Liver (tissue), 9 donors: ENCODE results near the gene TTC38. TPM values are rescaled to one million over a fixed set of nuclear protein-coding genes. Genes with fewer than 3 reads are reported as not detected.

Experiments
- DNase-seq: peaks from one replicate; pipeline ENCODE4 v3.0.0-alpha.2; 2017; ENCODE audit warnings: low spot score
- H3K27ac ChIP-seq, 2 donors: one replicate each; pipeline ENCODE4 v1.7.0; 2013; ENCODE audit warnings: inconsistent platforms in 2 of 2, low read length in 2 of 2, control low read depth in 1 of 2, low read depth in 1 of 2, mild to moderate bottlenecking in 1 of 2
- H3K27me3 ChIP-seq, 4 donors: one replicate each; pipeline versions ENCODE4 v1.6.1 to v1.7.0; 2013; ENCODE audit warnings: low read length in 3 of 4, inconsistent platforms in 1 of 4, mild to moderate bottlenecking in 1 of 4, moderate library complexity in 1 of 4; ENCODE audit not compliant: control insufficient read depth in 4 of 4, insufficient read depth in 4 of 4
- H3K36me3 ChIP-seq, 4 donors: one replicate each; pipeline versions ENCODE4 v1.6.1 to v1.7.0; 2013; ENCODE audit warnings: low read length in 3 of 4, mild to moderate bottlenecking in 3 of 4, low read depth in 1 of 4, moderate library complexity in 1 of 4; ENCODE audit not compliant: control insufficient read depth in 4 of 4, insufficient read depth in 3 of 4
- H3K4me1 ChIP-seq, 4 donors: one replicate each; pipeline versions ENCODE4 v1.6.1 to v1.7.0; 2013; ENCODE audit warnings: low read length in 3 of 4, mild to moderate bottlenecking in 3 of 4, moderate library complexity in 1 of 4; ENCODE audit not compliant: control insufficient read depth in 4 of 4, insufficient read depth in 4 of 4
- H3K4me3 ChIP-seq, 3 donors: one replicate each; pipeline versions ENCODE4 v1.6.1 to v1.7.0; 2013; ENCODE audit warnings: low read length in 3 of 3, control low read depth in 1 of 3, low read depth in 1 of 3, mild to moderate bottlenecking in 1 of 3
- H3K9ac ChIP-seq, 2 donors: one replicate each; pipeline ENCODE4 v1.7.0; 2013; ENCODE audit warnings: low read length in 2 of 2, mild to moderate bottlenecking in 2 of 2, moderate library complexity in 2 of 2, control low read depth in 1 of 2, low read depth in 1 of 2
- H3K9me3 ChIP-seq, 4 donors: one replicate each; pipeline versions ENCODE4 v1.6.1 to v1.7.0; 2013; ENCODE audit warnings: low read length in 3 of 4; ENCODE audit not compliant: control insufficient read depth in 4 of 4
- EGR1 ChIP-seq, 2 donors: IDR thresholded peaks; 2 replicates each; pipeline ENCODE4 v1.6.1; 2016 to 2018; ENCODE audit warnings: antibody characterized with exemption in 2 of 2, low read depth in 2 of 2
- FOXA1 ChIP-seq: IDR thresholded peaks from 2 replicates; pipeline ENCODE4 v1.6.1; 2016; ENCODE audit warnings: antibody characterized with exemption
- FOXA2 ChIP-seq: IDR thresholded peaks from 2 replicates; pipeline ENCODE4 v1.6.1; 2016; ENCODE audit warnings: antibody characterized with exemption
- GABPA ChIP-seq, 2 donors: IDR thresholded peaks in 1 of 2; conservative IDR thresholded peaks in 1 of 2; 2 replicates each; pipeline ENCODE4 v1.6.1; 2016; ENCODE audit warnings: antibody characterized with exemption in 2 of 2, mild to moderate bottlenecking in 1 of 2, moderate library complexity in 1 of 2
- HNF4A ChIP-seq, 2 donors: conservative IDR thresholded peaks; 2 replicates each; pipeline ENCODE4 v1.6.1; 2016; ENCODE audit warnings: antibody characterized with exemption in 2 of 2, mild to moderate bottlenecking in 2 of 2
- HNF4G ChIP-seq: IDR thresholded peaks from 2 replicates; pipeline ENCODE4 v1.6.1; 2016; ENCODE audit warnings: antibody characterized with exemption
- JUND ChIP-seq, 2 donors: IDR thresholded peaks; 2 replicates each; pipeline ENCODE4 v1.6.1; 2016; ENCODE audit warnings: antibody characterized with exemption in 2 of 2
- NR2F2 ChIP-seq: IDR thresholded peaks from 2 replicates; pipeline ENCODE4 v1.6.1; 2016; ENCODE audit warnings: antibody characterized with exemption
- RAD21 ChIP-seq, 2 donors: IDR thresholded peaks; 2 replicates each; pipeline ENCODE4 v1.6.1; 2016; ENCODE audit warnings: antibody characterized with exemption in 2 of 2, mild to moderate bottlenecking in 2 of 2
- RXRA ChIP-seq, 2 donors: IDR thresholded peaks; 2 replicates each; pipeline ENCODE4 v1.6.1; 2017 to 2018; ENCODE audit warnings: antibody characterized with exemption in 2 of 2, mild to moderate bottlenecking in 1 of 2
- SP1 ChIP-seq: IDR thresholded peaks from 2 replicates; pipeline ENCODE4 v1.6.1; 2018; ENCODE audit warnings: antibody characterized with exemption, mild to moderate bottlenecking
- TAF1 ChIP-seq: conservative IDR thresholded peaks from 2 replicates; pipeline ENCODE4 v1.6.1; 2016; ENCODE audit warnings: antibody characterized with exemption, mild to moderate bottlenecking
- YY1 ChIP-seq: IDR thresholded peaks from 2 replicates; pipeline ENCODE4 v1.6.1; 2016; ENCODE audit warnings: antibody characterized with exemption, mild to moderate bottlenecking
- WGBS: extraction: QIAGEN DNeasy Blood & Tissue Kit; methylation state at CpG from one replicate; pipeline ENCODE4 v1.1.7; 2013; 5-methylcytosine and 5-hydroxymethylcytosine counted together
- polyA plus RNA-seq, 2 donors: library from polyadenylated mRNA; stranded (reverse) in 1 of 2; unstranded in 1 of 2; fragments of 200-250 nt in 1 of 2; fragments of >200 nt in 1 of 2; fragmentation: Nextera tagmentation in 1 of 2; extraction: Ambion mirVana in 1 of 2; gene quantifications; one replicate each; pipeline versions ENCODE4 v1.2.1 to v1.2.3, GENCODE V29; 2013 to 2015
- total RNA-seq, 2 donors: library from RNA; depleted of rRNA; stranded (reverse); fragments of >200 nt; gene quantifications; one replicate each; pipeline ENCODE4 v1.2.3, GENCODE V29; 2014
- TF ChIP-seq, protein P1 (sequence below): IDR thresholded peaks from 2 replicates; pipeline ENCODE4 v1.6.1; 2016; ENCODE audit warnings: antibody characterized with exemption
- TF ChIP-seq, protein P2 (sequence below): IDR thresholded peaks from 2 replicates; pipeline ENCODE4 v1.6.1; 2016; ENCODE audit warnings: antibody characterized with exemption
- TF ChIP-seq, protein P3 (sequence below): fragments of 150-350 bp; IDR thresholded peaks from 2 replicates; pipeline ENCODE4 v1.5.1; 2017; ENCODE audit warnings: improper control_type of control experiment, low read depth, low read length; ENCODE audit not compliant: missing input control
- TF ChIP-seq, protein P4 (sequence below): IDR thresholded peaks from 2 replicates; pipeline ENCODE4 v1.6.1; 2016; ENCODE audit warnings: antibody characterized with exemption
- TF ChIP-seq, protein P5 (sequence below): IDR thresholded peaks from 2 replicates; pipeline ENCODE4 v1.6.1; 2016; ENCODE audit warnings: antibody characterized with exemption, mild to moderate bottlenecking
- donor health status: healthy.
- donor health status: healthy.
- donor health status: healthy.
- donor health status: healthy.
- donor health status: healthy.

Gene TTC38
- total and polyA plus RNA-seq, 4 donors, result 63.9 to 389 (median 128) TPM

DNA sequence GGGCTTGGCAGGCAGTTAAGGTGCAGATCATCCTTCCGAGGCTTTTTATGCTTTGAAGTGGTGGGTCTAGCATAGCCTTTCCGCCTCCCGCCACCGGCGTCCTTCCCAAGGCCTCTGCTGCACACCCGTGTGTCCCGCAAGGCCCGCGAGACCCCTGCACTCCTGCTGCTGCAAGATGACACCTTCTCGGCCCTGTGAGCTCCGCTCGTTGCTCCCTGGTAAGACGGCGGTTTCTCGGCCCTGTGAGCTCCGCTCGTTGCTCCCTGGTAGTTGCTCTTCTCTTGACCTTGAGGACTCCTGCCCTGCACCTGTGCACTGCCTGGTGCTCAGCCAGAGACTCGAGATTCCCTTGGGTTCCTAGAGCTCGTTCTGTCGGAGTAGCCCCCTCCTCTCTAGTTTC, 49.8 kb downstream of the TTC38 start:
- no peak overlapping the region for H3K9ac ChIP-seq
- no peaks in the 10 kb centered on the region for H3K9me3 ChIP-seq
- H3K27me3 ChIP-seq, result no peaks in the 10 kb centered on the region
- no peaks in the 10 kb centered on the region for H3K36me3 ChIP-seq
- no peak for DNase-seq
- no peak overlapping the region for H3K4me3 ChIP-seq
- peaks cover 0 to 4% (median 2%) of the 10 kb centered on the region in 4 donors for H3K4me1 ChIP-seq
- H3K27ac ChIP-seq, result no peak overlapping the region
- TF ChIP-seq FOXA1 (no peak), RXRA (IDR thresholded peaks at IDR 0.05) (no peak), TAF1 (no peak), HNF4G (no peak), JUND (IDR thresholded peaks at IDR 0.05) (no peak), YY1 (no peak), NR2F2 (no peak), GABPA (IDR thresholded peaks at IDR 0.05 in 1 of 2, conservative IDR thresholded peaks at IDR 0.05 in 1 of 2) (no peak), HNF4A (conservative IDR thresholded peaks at IDR 0.05) (no peak), FOXA2 (no peak), SP1 (no peak), RAD21 (IDR thresholded peaks at IDR 0.05) (no peak), EGR1 (IDR thresholded peaks at IDR 0.05; ENCODE audit: low read depth in 2 of 2) (no peak)
- TF ChIP-seq, protein P1, sequence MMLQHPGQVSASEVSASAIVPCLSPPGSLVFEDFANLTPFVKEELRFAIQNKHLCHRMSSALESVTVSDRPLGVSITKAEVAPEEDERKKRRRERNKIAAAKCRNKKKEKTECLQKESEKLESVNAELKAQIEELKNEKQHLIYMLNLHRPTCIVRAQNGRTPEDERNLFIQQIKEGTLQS, result no peak
- TF ChIP-seq, protein P2, sequence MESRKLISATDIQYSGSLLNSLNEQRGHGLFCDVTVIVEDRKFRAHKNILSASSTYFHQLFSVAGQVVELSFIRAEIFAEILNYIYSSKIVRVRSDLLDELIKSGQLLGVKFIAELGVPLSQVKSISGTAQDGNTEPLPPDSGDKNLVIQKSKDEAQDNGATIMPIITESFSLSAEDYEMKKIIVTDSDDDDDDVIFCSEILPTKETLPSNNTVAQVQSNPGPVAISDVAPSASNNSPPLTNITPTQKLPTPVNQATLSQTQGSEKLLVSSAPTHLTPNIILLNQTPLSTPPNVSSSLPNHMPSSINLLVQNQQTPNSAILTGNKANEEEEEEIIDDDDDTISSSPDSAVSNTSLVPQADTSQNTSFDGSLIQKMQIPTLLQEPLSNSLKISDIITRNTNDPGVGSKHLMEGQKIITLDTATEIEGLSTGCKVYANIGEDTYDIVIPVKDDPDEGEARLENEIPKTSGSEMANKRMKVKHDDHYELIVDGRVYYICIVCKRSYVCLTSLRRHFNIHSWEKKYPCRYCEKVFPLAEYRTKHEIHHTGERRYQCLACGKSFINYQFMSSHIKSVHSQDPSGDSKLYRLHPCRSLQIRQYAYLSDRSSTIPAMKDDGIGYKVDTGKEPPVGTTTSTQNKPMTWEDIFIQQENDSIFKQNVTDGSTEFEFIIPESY, result no peak
- TF ChIP-seq, protein P3, sequence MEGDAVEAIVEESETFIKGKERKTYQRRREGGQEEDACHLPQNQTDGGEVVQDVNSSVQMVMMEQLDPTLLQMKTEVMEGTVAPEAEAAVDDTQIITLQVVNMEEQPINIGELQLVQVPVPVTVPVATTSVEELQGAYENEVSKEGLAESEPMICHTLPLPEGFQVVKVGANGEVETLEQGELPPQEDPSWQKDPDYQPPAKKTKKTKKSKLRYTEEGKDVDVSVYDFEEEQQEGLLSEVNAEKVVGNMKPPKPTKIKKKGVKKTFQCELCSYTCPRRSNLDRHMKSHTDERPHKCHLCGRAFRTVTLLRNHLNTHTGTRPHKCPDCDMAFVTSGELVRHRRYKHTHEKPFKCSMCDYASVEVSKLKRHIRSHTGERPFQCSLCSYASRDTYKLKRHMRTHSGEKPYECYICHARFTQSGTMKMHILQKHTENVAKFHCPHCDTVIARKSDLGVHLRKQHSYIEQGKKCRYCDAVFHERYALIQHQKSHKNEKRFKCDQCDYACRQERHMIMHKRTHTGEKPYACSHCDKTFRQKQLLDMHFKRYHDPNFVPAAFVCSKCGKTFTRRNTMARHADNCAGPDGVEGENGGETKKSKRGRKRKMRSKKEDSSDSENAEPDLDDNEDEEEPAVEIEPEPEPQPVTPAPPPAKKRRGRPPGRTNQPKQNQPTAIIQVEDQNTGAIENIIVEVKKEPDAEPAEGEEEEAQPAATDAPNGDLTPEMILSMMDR, result no peak
- TF ChIP-seq, protein P4, sequence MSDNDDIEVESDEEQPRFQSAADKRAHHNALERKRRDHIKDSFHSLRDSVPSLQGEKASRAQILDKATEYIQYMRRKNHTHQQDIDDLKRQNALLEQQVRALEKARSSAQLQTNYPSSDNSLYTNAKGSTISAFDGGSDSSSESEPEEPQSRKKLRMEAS, result no peak
- TF ChIP-seq, protein P5, sequence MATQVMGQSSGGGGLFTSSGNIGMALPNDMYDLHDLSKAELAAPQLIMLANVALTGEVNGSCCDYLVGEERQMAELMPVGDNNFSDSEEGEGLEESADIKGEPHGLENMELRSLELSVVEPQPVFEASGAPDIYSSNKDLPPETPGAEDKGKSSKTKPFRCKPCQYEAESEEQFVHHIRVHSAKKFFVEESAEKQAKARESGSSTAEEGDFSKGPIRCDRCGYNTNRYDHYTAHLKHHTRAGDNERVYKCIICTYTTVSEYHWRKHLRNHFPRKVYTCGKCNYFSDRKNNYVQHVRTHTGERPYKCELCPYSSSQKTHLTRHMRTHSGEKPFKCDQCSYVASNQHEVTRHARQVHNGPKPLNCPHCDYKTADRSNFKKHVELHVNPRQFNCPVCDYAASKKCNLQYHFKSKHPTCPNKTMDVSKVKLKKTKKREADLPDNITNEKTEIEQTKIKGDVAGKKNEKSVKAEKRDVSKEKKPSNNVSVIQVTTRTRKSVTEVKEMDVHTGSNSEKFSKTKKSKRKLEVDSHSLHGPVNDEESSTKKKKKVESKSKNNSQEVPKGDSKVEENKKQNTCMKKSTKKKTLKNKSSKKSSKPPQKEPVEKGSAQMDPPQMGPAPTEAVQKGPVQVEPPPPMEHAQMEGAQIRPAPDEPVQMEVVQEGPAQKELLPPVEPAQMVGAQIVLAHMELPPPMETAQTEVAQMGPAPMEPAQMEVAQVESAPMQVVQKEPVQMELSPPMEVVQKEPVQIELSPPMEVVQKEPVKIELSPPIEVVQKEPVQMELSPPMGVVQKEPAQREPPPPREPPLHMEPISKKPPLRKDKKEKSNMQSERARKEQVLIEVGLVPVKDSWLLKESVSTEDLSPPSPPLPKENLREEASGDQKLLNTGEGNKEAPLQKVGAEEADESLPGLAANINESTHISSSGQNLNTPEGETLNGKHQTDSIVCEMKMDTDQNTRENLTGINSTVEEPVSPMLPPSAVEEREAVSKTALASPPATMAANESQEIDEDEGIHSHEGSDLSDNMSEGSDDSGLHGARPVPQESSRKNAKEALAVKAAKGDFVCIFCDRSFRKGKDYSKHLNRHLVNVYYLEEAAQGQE, result no peak
- 96% methylated on average over 20 of the region's 20 CpGs for WGBS
